A549 treated with CpdA at 1 μM for 4 hours (cell line): Measurements from ENCODE around the gene HTR1B. TPM values are rescaled to one million over a fixed set of nuclear protein-coding genes. Genes with fewer than 3 reads are reported as not detected.

Experiments used
- total RNA-seq: library from RNA; stranded (reverse); fragments of 200-300 nt; extraction: Qiagen RNA extraction; gene quantifications from 5 replicates; pipeline ENCODE4 v1.2.3, GENCODE V29; 2022; ENCODE audit warnings: low read depth

The HTR1B gene
- 0.07 to 0.13 TPM in 2 of 5 replicates, not detected in the others for total RNA-seq

GRCh38 chr6:77463308-77463860, at the start of gene HTR1B:
Gene HTR1B (minus strand): TSS chr6:77463491. CDS start chr6:77463403, 88 bp downstream.

Other genes with a start within 250 kb of the HTR1B start
- not detected in 5 replicates for gene MEI4, start 189.5 kb upstream of the HTR1B start, total RNA-seq